GM12891 (cell line): ENCODE data around the gene LYSMD4.

Experiments used
- POLR2A ChIP-seq: IDR thresholded peaks from 2 replicates; pipeline ENCODE4 v1.6.1; 2011; ENCODE audit warnings: low read depth, low read length, control low read depth
- POLR2AphosphoS5 ChIP-seq: IDR thresholded peaks from 2 replicates; pipeline ENCODE4 v1.6.1; 2011; ENCODE audit warnings: low read depth, low read length, control low read depth
- POU2F2 ChIP-seq: IDR thresholded peaks from 2 replicates; pipeline ENCODE4 v1.6.1; 2011; ENCODE audit warnings: low read depth, mild to moderate bottlenecking, control low read depth, low read length, moderate library complexity

- no peak for TF ChIP-seq POLR2A
- no peak for TF ChIP-seq POLR2AphosphoS5
- TF ChIP-seq POU2F2, result no peak
Observed at GRCh38 chr15:99722406-99722805, 10.8 kb downstream of the LYSMD4 start.
